HG02798 (cell line): ENCODE results near the gene CABP2.

Experiments used
- ATAC-seq: cut with Tn5 transposase; IDR thresholded peaks from one replicate; pipeline ENCODE4 v1.9.1; 2021; ENCODE audit warnings: mild to moderate bottlenecking; ENCODE audit not compliant: unreplicated experiment, poor library complexity

Gene CABP2

GRCh38 chr11:67541198-67541597 lies 18.0 kb upstream of the CABP2 start:
- ATAC-seq, result no peak

GRCh38 chr11:67539550-67539949 lies 16.3 kb upstream of the CABP2 start:
- no peak for ATAC-seq

- ATAC-seq, result no peak
Measured at GRCh38 chr11:67538823-67539505, 15.7 kb upstream of the CABP2 start.

GRCh38 chr11:67538306-67538705 lies 15.1 kb upstream of the CABP2 start:
- no peak for ATAC-seq

GRCh38 chr11:67535561-67535960 lies 12.3 kb upstream of the CABP2 start:
- ATAC-seq, result no peak

- no peak for ATAC-seq
Measured at GRCh38 chr11:67534070-67534679, 10.9 kb upstream of the CABP2 start.

GRCh38 chr11:67532889-67533288 lies 9.6 kb upstream of the CABP2 start:
- ATAC-seq, result no peak

- ATAC-seq, result no peak
Measured at GRCh38 chr11:67530282-67530592, 7.0 kb upstream of the CABP2 start.

- ATAC-seq, result no peak
Measured at GRCh38 chr11:67528376-67528775, 5.1 kb upstream of the CABP2 start.

GRCh38 chr11:67525275-67525976 lies 2.2 kb upstream of the CABP2 start:
- ATAC-seq, result no peak

- ATAC-seq, result no peak
Measured at GRCh38 chr11:67524480-67524808, 1.2 kb upstream of the CABP2 start.

GRCh38 chr11:67523556-67524479 lies 572 bp upstream of the CABP2 start:
- no peak for ATAC-seq

GRCh38 chr11:67522338-67522737 lies 908 bp downstream of the CABP2 start:
- ATAC-seq, result no peak

- ATAC-seq, result no peak
Measured at GRCh38 chr11:67521924-67522323, 1.3 kb downstream of the CABP2 start.

GRCh38 chr11:67520856-67521824 lies 2.1 kb downstream of the CABP2 start:
- no peak for ATAC-seq

- ATAC-seq, result no peak
Measured at GRCh38 chr11:67519726-67520125, 3.5 kb downstream of the CABP2 start.

GRCh38 chr11:67517784-67518552 lies 5.3 kb downstream of the CABP2 start:
- no peak for ATAC-seq

- ATAC-seq, result no peak
Measured at GRCh38 chr11:67516806-67517205, 6.4 kb downstream of the CABP2 start.

GRCh38 chr11:67514116-67514515 lies 9.1 kb downstream of the CABP2 start:
- no peak for ATAC-seq
